DMS79 treated with DMSO at 0.1 percent for 48 hours (cell line): Measurements from ENCODE around the gene IGF1R.

Experiments
- DNase-seq: peaks from one replicate; lab custom pipeline; 2025; lab: John Stamatoyannopoulos, UW

The IGF1R gene

DNA sequence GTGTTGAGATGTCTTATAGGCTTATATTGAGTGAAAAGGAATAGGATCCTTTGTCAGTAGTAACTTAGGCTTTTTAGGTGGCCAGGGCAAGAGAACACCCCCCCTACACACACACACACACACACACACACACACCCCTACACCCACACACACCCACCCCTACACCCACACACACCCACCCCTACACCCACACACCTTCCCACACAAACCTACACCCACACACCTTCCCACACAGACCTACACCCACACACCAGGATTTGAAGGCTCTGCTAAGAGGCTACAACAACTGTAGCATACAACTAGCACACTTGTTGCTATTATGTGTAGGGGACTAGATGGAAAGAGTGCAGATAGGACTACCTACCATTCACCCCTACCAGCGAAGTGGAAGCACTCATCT lies 186.6 kb downstream of the IGF1R start:
- no peak for DNase-seq

DNA sequence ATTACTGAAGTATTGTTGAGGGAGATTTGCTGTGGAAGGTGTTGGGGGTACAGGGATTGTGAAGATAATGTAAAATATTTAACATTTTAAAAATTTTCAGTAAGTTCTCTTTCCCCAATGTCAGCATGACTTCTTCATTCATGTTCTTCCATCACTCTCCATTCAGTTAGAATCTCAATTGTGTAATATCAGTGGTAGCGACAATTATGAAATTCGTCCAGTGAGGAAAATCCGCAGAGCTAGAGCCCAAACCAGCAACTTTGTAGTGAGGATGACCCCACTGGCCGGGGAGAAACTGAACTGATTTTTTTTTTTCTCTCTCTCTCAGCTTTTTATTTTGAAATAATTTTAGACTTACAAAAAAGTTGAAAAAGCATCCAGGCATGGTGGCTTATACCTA lies 187.5 kb downstream of the IGF1R start:
- no peak for DNase-seq

GRCh38 chr15:98838387-98839259 lies 190.3 kb downstream of the IGF1R start:
- no peak for DNase-seq

GRCh38 chr15:98840053-98840452 lies 191.7 kb downstream of the IGF1R start:
- DNase-seq, result no peak

- no peak for DNase-seq
Observed at GRCh38 chr15:98841419-98841970, 193.2 kb downstream of the IGF1R start.

DNA sequence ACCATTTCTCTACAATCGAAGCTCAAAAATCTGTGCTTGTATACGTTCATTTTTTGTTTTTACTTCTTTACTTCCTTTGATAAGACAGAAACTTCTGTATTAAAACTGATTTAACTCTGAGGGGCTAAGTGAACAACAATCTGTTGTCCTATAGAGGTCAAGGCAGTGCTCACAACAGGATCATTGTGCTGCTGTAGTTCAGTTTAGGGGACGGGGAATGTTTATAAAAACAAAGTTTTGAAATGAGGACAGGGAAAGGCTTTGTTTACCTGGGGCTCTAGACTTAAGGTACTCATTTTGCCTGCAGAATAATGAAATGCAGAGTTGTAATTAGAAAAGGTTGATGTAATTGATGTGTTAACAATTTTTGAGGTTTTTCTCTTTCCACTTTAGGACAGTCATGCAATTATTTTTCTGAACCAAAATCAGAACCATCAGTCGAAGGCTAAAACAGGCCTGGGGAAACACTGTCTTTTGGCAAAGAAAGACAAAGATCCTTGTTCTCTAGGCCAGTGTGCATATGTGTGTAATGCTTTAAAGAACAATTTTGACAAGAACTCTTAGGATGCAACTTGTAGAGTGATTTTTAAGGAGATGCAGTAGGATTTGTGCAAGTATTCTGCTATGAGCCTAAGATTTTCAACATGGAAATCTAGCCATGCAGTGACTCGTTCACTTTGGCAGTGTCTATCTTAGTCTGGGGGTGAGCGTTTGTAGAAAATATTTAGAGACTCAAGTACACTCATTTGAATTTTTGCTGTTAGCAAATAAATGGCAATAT lies 194.0 kb downstream of the IGF1R start:
- DNase-seq, result no peak

DNA sequence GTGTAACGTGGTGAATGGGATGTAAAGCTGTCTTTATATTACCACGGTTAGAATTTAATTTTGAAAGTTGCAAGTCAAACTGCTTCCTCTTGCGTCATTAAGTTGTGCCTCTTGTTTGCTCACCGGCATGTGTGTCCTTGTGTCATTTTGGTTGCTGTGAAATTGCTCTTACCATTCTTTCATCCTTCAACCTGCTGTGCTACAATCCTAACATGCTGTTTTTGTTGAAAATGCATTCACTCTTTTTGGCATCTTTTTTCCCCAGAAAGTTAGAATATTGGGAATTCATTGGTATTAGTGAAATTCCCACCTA lies 194.6 kb downstream of the IGF1R start:
- DNase-seq, result no peak

DNA sequence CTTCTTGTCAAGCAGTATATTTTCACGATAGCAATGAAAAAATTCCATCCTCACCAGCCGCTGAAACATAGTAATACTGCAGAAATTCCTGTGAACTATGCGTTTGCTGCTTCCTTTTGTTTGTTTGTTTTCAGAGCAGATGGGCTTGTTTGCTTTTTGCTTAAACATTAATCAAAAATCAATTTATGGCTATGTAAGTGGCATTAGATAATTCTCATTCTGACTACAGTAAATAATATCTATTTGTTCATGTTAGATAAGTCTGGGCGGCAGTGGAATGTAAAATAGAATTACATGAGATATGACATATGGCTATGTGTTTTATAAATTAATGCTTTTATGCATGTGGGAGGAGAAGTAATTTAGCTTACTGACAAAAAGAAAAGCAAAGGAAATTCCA lies 195.5 kb downstream of the IGF1R start:
- DNase-seq, result no peak

GRCh38 chr15:98844261-98844660 lies 195.9 kb downstream of the IGF1R start:
- DNase-seq, result no peak

DNA sequence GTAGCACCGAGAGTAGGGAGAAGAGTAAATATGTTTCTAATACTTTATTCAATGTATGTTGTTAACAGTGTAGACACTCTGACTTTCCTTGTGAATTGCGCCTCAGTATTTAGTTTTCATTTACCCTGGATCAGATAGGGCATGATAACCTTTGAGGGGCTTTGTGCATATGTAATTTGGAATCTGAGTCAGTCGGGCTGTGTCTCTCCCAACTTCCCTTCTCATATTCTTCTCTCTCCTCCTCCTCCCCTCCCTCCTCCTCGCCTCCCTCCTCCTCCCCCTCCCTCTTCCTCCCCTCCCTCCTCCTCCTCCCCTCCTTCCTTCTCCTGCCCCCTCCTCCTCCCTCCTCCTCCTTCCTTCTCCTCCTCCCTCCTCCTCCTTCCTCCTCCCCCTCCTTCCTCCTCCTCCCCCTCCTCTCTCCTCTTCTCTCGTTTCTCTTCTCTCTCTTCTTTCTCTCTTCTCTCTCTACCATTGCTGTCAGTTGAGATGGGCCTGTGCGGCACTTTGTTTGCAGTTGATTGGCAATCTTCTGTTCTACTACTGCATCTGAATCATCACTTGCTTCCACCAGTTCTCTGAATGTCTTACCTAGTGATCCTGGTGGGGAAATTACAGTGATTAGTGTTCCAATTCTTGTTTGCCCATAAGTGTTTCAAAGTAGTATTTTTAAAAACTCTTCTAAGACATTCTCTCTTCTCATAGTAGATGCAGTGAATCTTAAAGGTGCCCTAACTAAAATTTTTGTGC lies 197.0 kb downstream of the IGF1R start:
- DNase-seq, result no peak

DNA sequence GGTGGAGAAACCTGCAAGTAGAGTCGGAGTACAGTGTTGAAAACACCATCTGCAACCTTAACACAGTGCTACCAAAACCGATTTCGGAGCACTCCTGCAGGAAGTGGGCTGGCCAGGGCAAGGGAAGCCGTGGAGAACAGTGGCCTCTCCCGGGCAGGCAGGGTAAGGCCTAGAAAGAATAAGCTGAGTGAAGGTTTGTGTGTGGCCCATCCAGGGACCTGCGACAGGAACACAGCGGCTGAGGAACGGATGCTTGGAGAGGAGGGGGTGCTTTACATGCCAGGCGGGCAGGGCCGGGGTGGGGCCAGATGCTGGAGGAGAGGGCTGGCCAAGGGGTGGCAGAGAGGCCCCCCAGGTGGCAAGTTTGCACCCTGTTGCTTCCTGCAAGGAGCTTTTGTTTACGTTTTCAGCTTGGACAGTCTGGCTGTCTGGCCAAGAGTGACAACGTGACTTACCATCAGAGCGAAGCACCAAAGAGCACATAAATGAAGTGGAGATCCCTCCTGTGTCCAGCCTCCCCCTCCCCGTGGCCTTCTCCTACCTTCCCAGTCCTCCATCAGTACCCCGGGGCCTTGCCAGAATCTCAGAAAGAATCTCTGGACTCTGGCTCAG lies 202.7 kb downstream of the IGF1R start:
- DNase-seq, result peak; percentile 67

GRCh38 chr15:98853161-98853560 lies 204.8 kb downstream of the IGF1R start:
- peak; percentile 72 for DNase-seq

GRCh38 chr15:98853617-98854420 lies 205.5 kb downstream of the IGF1R start:
- no peak for DNase-seq

GRCh38 chr15:98854496-98854895 lies 206.2 kb downstream of the IGF1R start:
- DNase-seq, result no peak

- DNase-seq, result no peak
Observed at GRCh38 chr15:98855067-98855814, 206.9 kb downstream of the IGF1R start.

DNA sequence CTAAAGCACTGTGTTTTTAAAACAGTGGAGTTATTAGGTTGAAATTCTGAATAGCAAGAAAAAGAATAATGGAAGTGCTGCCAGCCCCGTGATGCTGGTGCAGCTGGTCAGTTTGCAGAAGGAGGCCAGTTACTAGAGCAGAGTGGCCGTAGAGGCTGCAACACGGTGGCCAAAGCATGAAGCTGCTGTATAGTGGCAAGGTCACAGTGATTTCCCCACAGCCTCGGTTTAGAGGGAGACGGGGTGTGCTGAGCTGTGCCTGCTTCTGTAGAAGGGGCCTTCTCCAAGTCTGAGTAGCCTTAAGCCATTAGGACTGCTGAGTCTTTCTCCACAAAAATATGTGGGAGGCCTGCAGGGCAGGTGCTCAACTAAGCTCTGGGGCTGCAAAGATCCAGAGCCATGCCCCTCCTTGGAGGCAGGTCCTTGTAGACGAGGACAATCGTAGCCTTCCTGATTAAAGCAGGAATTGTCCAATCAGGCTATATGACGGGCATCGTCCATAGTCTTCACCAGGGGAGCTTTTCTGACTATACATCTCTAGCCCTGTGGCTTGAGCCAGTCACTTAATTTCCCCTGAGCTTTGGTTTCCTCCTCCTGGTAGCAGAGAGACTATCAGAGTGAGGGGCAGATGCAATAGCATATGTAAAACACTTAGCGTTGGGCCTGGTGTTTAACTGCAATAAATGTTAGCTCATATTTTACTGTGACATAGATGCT lies 207.6 kb downstream of the IGF1R start:
- DNase-seq, result no peak

GRCh38 chr15:98856532-98856907 lies 208.2 kb downstream of the IGF1R start:
- DNase-seq, result no peak

GRCh38 chr15:98858610-98859023 lies 210.3 kb downstream of the IGF1R start:
- DNase-seq, result no peak

GRCh38 chr15:98859149-98859548 lies 210.8 kb downstream of the IGF1R start:
- no peak for DNase-seq
